GM12892 (cell line): ENCODE measurements around the gene LEMD1.
"Not testable (repeated sequence)": the region's sequence is repeated elsewhere in the genome, so short reads cannot be mapped to it uniquely, and the experiment has no call there.

Experiments used
- DNase-seq: peaks from one replicate; pipeline ENCODE4 v3.0.0; 2011; ENCODE audit not compliant: insufficient read length
- FAIRE-seq: peaks from 2 replicates; lab custom pipeline; 2011; peaks lifted over from hg19 to GRCh38; lab: Jason Lieb, UNC
- POLR2A ChIP-seq: IDR thresholded peaks from 2 replicates; pipeline ENCODE4 v1.6.1; 2011; ENCODE audit warnings: low read depth, low read length, control low read depth
- POLR2AphosphoS5 ChIP-seq: IDR thresholded peaks from 2 replicates; pipeline ENCODE4 v1.6.1; 2011; ENCODE audit warnings: low read depth, low read length, control low read depth
- TAF1 ChIP-seq: IDR thresholded peaks from 2 replicates; pipeline ENCODE4 v1.6.1; 2011; ENCODE audit warnings: low read depth, mild to moderate bottlenecking, control low read depth, low read length, borderline replicate concordance

The LEMD1 gene

GRCh38 chr1:205369701-205370123, 52.1 kb downstream of the LEMD1 start:
- DNase-seq = no peak
- no peak for FAIRE-seq
- no peak for TF ChIP-seq POLR2AphosphoS5
- no peak for TF ChIP-seq POLR2A
- TF ChIP-seq TAF1 = no peak

GRCh38 chr1:205368478-205368877, 53.4 kb downstream of the LEMD1 start:
- no peak for DNase-seq
- TF ChIP-seq POLR2AphosphoS5 (no peak), POLR2A (no peak), TAF1 (no peak)
- no peak for FAIRE-seq

GRCh38 chr1:205365945-205366463, 55.9 kb downstream of the LEMD1 start:
- TF ChIP-seq TAF1 (no peak), POLR2A (no peak), POLR2AphosphoS5 (no peak)
- DNase-seq = no peak
- FAIRE-seq = no peak

- not testable (repeated sequence) for DNase-seq, FAIRE-seq
These were observed 56.8 kb downstream of the LEMD1 start for GRCh38 chr1:205365086-205365485.

GRCh38 chr1:205360891-205361290, 61.0 kb downstream of the LEMD1 start:
- no peak for TF ChIP-seq POLR2A
- TF ChIP-seq TAF1 = no peak
- TF ChIP-seq POLR2AphosphoS5 = no peak
- no peak for FAIRE-seq
- DNase-seq = no peak

GRCh38 chr1:205359771-205360565, 61.9 kb downstream of the LEMD1 start:
- FAIRE-seq = no peak
- no peak for DNase-seq
- TF ChIP-seq POLR2A (no peak), TAF1 (no peak), POLR2AphosphoS5 (no peak)

GRCh38 chr1:205358579-205358978, 63.3 kb downstream of the LEMD1 start:
- no peak for TF ChIP-seq POLR2AphosphoS5
- TF ChIP-seq POLR2A = no peak
- no peak for TF ChIP-seq TAF1
- FAIRE-seq (no peak), DNase-seq (no peak)

GRCh38 chr1:205357567-205357966, 64.3 kb downstream of the LEMD1 start:
- FAIRE-seq (no peak), DNase-seq (no peak)
- TF ChIP-seq TAF1 = no peak

- no peak for FAIRE-seq
- no peak for DNase-seq
- no peak for TF ChIP-seq POLR2AphosphoS5
These were observed 65.3 kb downstream of the LEMD1 start, which contains the start of gene KLHDC8A for GRCh38 chr1:205356440-205357139. TSS of gene KLHDC8A (minus strand) at chr1:205356922. CDS start at chr1:205343604, 13,318 bp downstream.

GRCh38 chr1:205355075-205355453, 66.8 kb downstream of the LEMD1 start:
- TF ChIP-seq POLR2AphosphoS5 (no peak), TAF1 (no peak), POLR2A (no peak)
- DNase-seq (no peak), FAIRE-seq (no peak)

GRCh38 chr1:205354259-205355074, 67.4 kb downstream of the LEMD1 start:
- FAIRE-seq = no peak

GRCh38 chr1:205353612-205354011, 68.2 kb downstream of the LEMD1 start:
- DNase-seq (no peak), FAIRE-seq (no peak)
- TF ChIP-seq POLR2AphosphoS5 (no peak), POLR2A (no peak), TAF1 (no peak)

More at GRCh38 chr1:205354259-205355074, 67.4 kb downstream of the LEMD1 start:
- no peak for DNase-seq
- TF ChIP-seq POLR2A (no peak), POLR2AphosphoS5 (no peak), TAF1 (no peak)
